ENCODE measurements around the gene SLC22A23. TPM values are rescaled to one million over a fixed set of nuclear protein-coding genes. Genes with fewer than 3 reads are reported as not detected.

Gene SLC22A23
- total RNA-seq, 1 experiment from 2014 or later, result 6.8 TPM

DNA sequence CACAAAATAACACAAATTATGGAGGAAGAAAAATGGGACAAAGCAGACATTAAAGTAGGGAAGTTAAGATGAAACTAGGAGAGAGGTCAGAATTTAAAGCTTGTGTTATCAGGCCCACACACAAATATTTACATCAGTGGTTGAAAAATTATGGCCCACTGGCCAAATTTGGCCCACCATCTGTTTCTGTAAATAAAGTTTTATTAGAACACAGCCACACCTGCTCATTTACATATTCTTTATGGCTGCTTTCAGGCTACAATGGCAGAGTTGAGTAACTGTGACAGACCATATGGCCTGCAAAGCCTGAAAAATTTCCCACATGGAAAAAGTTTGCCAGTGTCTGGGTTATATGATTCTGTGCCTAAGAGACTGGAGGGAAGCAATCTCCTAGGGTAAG, 49.0 kb downstream of the SLC22A23 start:
- no peak overlapping the region for H4K5ac ChIP-seq (ENCODE audit: insufficient read length, low read depth, low read length)
- no peak overlapping the region for H2BK5ac ChIP-seq (ENCODE audit: insufficient read length, low read length)
- H3K56ac ChIP-seq (ENCODE audit: insufficient read length, low read depth, low read length), result no peak overlapping the region
- DNase-seq, result no peak
- H3K79me2 ChIP-seq (ENCODE audit: insufficient read depth, low read length), result no peaks in the 10 kb centered on the region
- no peak overlapping the region for H2BK20ac ChIP-seq (ENCODE audit: low read depth, low read length, poor library complexity, severe bottlenecking)
- no peak overlapping the region for H3K4me2 ChIP-seq (ENCODE audit: insufficient read depth, insufficient read length, low read length)
- no peak overlapping the region for H3K4ac ChIP-seq (ENCODE audit: low read depth, low read length)
- no peak overlapping the region for H3T11ph ChIP-seq (ENCODE audit: low read length)
- peaks cover 37 to 41% of the 10 kb centered on the region in 2 experiments for H3K4me1 Mint-ChIP-seq
- no peak overlapping the region for H3K14ac ChIP-seq (ENCODE audit: insufficient read depth, low read length)
- no peak overlapping the region for H2AFZ ChIP-seq (ENCODE audit: low read length)
- H2BK120ac ChIP-seq (ENCODE audit: low read depth, low read length, poor library complexity, severe bottlenecking), result no peak overlapping the region
- no peak overlapping the region for H2BK15ac ChIP-seq (ENCODE audit: low read depth, low read length)
- H3K4me3 Mint-ChIP-seq, result no peak overlapping the region
- H3K9me3 Mint-ChIP-seq, result peaks cover 5 to 7% of the 10 kb centered on the region in 2 experiments
- no peaks in the 10 kb centered on the region for H3K79me1 ChIP-seq (ENCODE audit: insufficient read depth, low read depth, low read length, poor library complexity, severe bottlenecking)
- no peaks in the 10 kb centered on the region for H3K9me3 ChIP-seq (ENCODE audit: control insufficient read depth, low read depth, low read length)
- no peak for TF ChIP-seq CTCF (conservative IDR thresholded peaks at IDR 0.05)
- H4K8ac ChIP-seq (replicated peaks; ENCODE audit: insufficient read length, low read depth, low read length), result no peak overlapping the region
- no peak overlapping the region for H2AK5ac ChIP-seq (ENCODE audit: insufficient read length, low read length)
- no peak overlapping the region for H4K91ac ChIP-seq (ENCODE audit: insufficient read length, low read depth, low read length)
- H3K23ac ChIP-seq (ENCODE audit: insufficient read length, low read depth, low read length), result no peak overlapping the region
- no peaks in the 10 kb centered on the region for H4K20me1 ChIP-seq (ENCODE audit: control insufficient read depth, insufficient read depth, insufficient read length)
- no peaks in the 10 kb centered on the region for H3K27me3 ChIP-seq (ENCODE audit: insufficient read depth, low read length)
- H3K27ac ChIP-seq (ENCODE audit: insufficient read length, low read depth, low read length), result no peak overlapping the region
- H3K36me3 Mint-ChIP-seq (ENCODE audit: insufficient read depth in 1 of 3, low read depth in 3 of 3), result peaks cover 7 to 29% (median 12%) of the 10 kb centered on the region in 3 experiments
- H3K4me1 ChIP-seq (ENCODE audit: insufficient read depth, low read length), result peaks cover 15% of the 10 kb centered on the region; the same call in 1 of the 2 replicates
- H3K27me3 Mint-ChIP-seq (ENCODE audit: low read depth), result no peaks in the 10 kb centered on the region
- H3K23me2 ChIP-seq (ENCODE audit: insufficient read length, low read depth, low read length, poor library complexity, severe bottlenecking), result no peaks in the 10 kb centered on the region
- H3K9ac ChIP-seq (ENCODE audit: extremely low read depth, insufficient read length, low read length), result no peak overlapping the region
- no peak overlapping the region for H2BK12ac ChIP-seq (ENCODE audit: insufficient read length, low read depth, low read length)
- H3K18ac ChIP-seq (ENCODE audit: insufficient read length, low read depth, low read length), result no peak overlapping the region
- H3K27ac Mint-ChIP-seq, result no peak overlapping the region
